HepG2 (cell line): Measurements from ENCODE around the gene STK11. TPM values are rescaled to one million over a fixed set of nuclear protein-coding genes. Genes with fewer than 3 reads are reported as not detected.

ENCODE experiments used
- ARNT ChIP-seq: fragments of 450-650 bp; IDR thresholded peaks from 2 replicates; pipeline ENCODE4 v1.6.1; 2017
- ATAD3A ChIP-seq: sonication (generic); formaldehyde crosslinking; IDR thresholded peaks from 2 replicates; pipeline ENCODE4 v1.4.0; 2020; ENCODE audit warnings: missing genetic modification reagents
- ATF7 ChIP-seq, 2 experiments: fragments of 450-650 bp in 1 of 2; sonication (generic) in 1 of 2; formaldehyde crosslinking in 1 of 2; IDR thresholded peaks; 2 replicates each; pipeline versions ENCODE4 v1.4.0 to v1.6.1; 2016 to 2020; ENCODE audit warnings: antibody characterized with exemption in 1 of 2, mild to moderate bottlenecking in 1 of 2, missing genetic modification reagents in 1 of 2
- FOSL1 ChIP-seq: sonication (generic); formaldehyde crosslinking; IDR thresholded peaks from 2 replicates; pipeline ENCODE4 v1.9.0; 2021; ENCODE audit warnings: missing genetic modification reagents, borderline replicate concordance
- HMG20A ChIP-seq: IDR thresholded peaks from 2 replicates; pipeline ENCODE4 v1.6.1; 2016; ENCODE audit warnings: borderline replicate concordance
- HMG20B ChIP-seq: conservative IDR thresholded peaks from 2 replicates; pipeline ENCODE4 v1.6.1; 2016; ENCODE audit warnings: missing genetic modification reagents, missing compliant biosample characterization
- KLF13 ChIP-seq: sonication (generic); formaldehyde crosslinking; IDR thresholded peaks from 2 replicates; pipeline ENCODE4 v1.4.0; 2020; ENCODE audit warnings: mild to moderate bottlenecking, missing genetic modification reagents
- LCORL ChIP-seq, 2 experiments: fragments of 450-650 bp in 1 of 2; sonication (generic) in 1 of 2; formaldehyde crosslinking in 1 of 2; IDR thresholded peaks; 2 replicates each; pipeline versions ENCODE4 v1.5.0 to v1.6.1; 2017 to 2020; ENCODE audit warnings: antibody characterized with exemption in 1 of 2, missing genetic modification reagents in 1 of 2
- MEF2D ChIP-seq: sonication (generic); formaldehyde crosslinking; IDR thresholded peaks from 2 replicates; pipeline ENCODE4 v1.5.1; 2020; ENCODE audit warnings: mild to moderate bottlenecking, missing genetic modification reagents
- MXI1 ChIP-seq: IDR thresholded peaks from 3 replicates; pipeline ENCODE4 v1.6.1; 2012; ENCODE audit warnings: low read depth, low read length, inconsistent platforms, borderline replicate concordance
- PHB2 ChIP-seq: fragments of 450-650 bp; IDR thresholded peaks from 2 replicates; pipeline ENCODE4 v1.6.1; 2018; ENCODE audit not compliant: partially characterized antibody
- TARDBP ChIP-seq: sonication (generic); formaldehyde crosslinking; IDR thresholded peaks from 2 replicates; pipeline ENCODE4 v1.8.0; 2022; ENCODE audit warnings: mild to moderate bottlenecking, missing genetic modification reagents
- TOE1 ChIP-seq: sonication (generic); formaldehyde crosslinking; IDR thresholded peaks from 2 replicates; pipeline ENCODE4 v1.4.0; 2020; ENCODE audit warnings: mild to moderate bottlenecking, missing genetic modification reagents
- ZEB1 ChIP-seq: IDR thresholded peaks from 2 replicates; pipeline ENCODE4 v1.6.1; 2012; ENCODE audit warnings: mild to moderate bottlenecking, low read depth, inconsistent platforms; ENCODE audit not compliant: insufficient replicate concordance
- ZFP37 ChIP-seq: sonication (generic); formaldehyde crosslinking; IDR thresholded peaks from 2 replicates; pipeline ENCODE4 v1.4.0; 2020; ENCODE audit warnings: missing genetic modification reagents, borderline replicate concordance
- ZIK1 ChIP-seq: sonication (generic); formaldehyde crosslinking; IDR thresholded peaks from 2 replicates; pipeline ENCODE4 v1.5.0; 2020; ENCODE audit warnings: mild to moderate bottlenecking, low read depth, missing genetic modification reagents, borderline replicate concordance
- ZNF550 ChIP-seq: sonication (generic); formaldehyde crosslinking; IDR thresholded peaks from 2 replicates; pipeline ENCODE4 v1.4.0; 2020; ENCODE audit warnings: mild to moderate bottlenecking, missing genetic modification reagents, borderline replicate concordance
- ZNF713 ChIP-seq: sonication (generic); formaldehyde crosslinking; IDR thresholded peaks from 2 replicates; pipeline ENCODE4 v1.4.0; 2020; ENCODE audit warnings: mild to moderate bottlenecking, missing genetic modification reagents
- polyA plus RNA-seq, 8 experiments: library from polyadenylated mRNA; depleted of rRNA in 3 of 8; stranded (reverse) in 7 of 8; unstranded in 1 of 8; fragments of >200 nt; fragmentation: Illumina TruSeq in 4 of 8; extraction: Trizol in 4 of 8; gene quantifications; 2 replicates each; pipeline versions ENCODE4 v1.2.1 to v1.2.3, GENCODE V29; 2011 to 2016; ENCODE audit warnings: low read depth in 4 of 8, missing spikeins in 1 of 8, mixed read lengths in 1 of 8; ENCODE audit not compliant: insufficient read depth in 1 of 8
- total RNA-seq, 5 experiments: library from RNA; depleted of rRNA; stranded (reverse); fragments of >200 nt; fragmentation: Illumina TruSeq; extraction: Trizol; gene quantifications; 2 replicates each; pipeline ENCODE4 v1.2.3, GENCODE V29; 2016; ENCODE audit warnings: low read depth in 1 of 5
- TF ChIP-seq, protein P1 (sequence below): sonication (generic); formaldehyde crosslinking; IDR thresholded peaks from 2 replicates; pipeline ENCODE4 v1.8.1; 2022; ENCODE audit warnings: low read depth, mild to moderate bottlenecking, missing genetic modification reagents
- TF ChIP-seq, protein P2 (sequence below): sonication (generic); formaldehyde crosslinking; conservative IDR thresholded peaks from 2 replicates; pipeline ENCODE4 v1.8.1; 2023; ENCODE audit warnings: missing genetic modification reagents
- TF ChIP-seq, protein P3 (sequence below): sonication (generic); formaldehyde crosslinking; IDR thresholded peaks from 2 replicates; pipeline ENCODE4 v1.5.0; 2020; ENCODE audit warnings: missing genetic modification reagents
- TF ChIP-seq, protein P4 (sequence below): sonication (generic); formaldehyde crosslinking; IDR thresholded peaks from 2 replicates; pipeline ENCODE4 v1.4.0; 2020; ENCODE audit warnings: mild to moderate bottlenecking, low read depth, missing genetic modification reagents

Gene STK11
- total and polyA plus RNA-seq, 2 of the 13 experiments (the other 11 are each of a cell fraction or from before 2014, with no cell fraction given), result 27.5 to 43.6 TPM

DNA sequence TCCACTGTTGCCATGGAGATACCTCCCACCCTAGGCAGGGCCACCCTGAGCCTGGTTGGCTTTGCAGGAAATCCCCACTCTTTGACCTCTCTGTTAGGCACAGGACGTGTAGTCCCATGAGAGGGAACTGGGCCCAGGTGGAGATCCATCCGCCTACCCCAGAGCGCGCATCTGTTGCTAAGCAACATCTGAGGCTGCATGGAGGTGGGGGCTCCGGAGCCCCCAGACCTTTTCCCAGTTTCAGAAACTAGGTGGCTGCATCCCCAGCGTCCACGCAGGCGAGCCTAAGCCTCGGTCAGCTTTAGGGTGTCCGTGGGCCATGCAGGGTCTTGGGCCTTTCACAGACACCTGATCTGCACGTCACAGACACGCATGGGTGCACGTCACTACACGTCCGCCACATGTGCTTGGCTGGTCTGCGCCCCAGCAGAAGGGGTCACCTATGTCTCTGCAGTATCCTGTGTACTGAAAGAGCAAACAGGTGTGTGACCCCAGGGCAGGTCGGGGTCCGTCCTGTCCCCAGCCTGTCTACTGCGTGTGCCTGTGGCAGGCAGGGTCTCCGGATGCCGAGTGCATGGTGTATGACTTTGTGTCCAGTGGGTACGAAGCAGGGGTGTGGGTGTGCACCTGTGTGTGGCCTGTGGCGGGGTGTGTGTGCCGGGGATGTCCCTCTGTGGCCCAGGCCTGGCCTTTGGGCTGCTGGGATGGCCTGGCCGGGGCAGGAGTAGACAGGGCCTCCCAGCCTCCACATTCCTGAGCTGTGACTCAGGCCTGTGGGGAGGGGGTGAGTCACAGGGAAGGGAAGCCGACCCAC lies 59.4 kb downstream of the STK11 start (continued):
- TF ChIP-seq, protein P1, sequence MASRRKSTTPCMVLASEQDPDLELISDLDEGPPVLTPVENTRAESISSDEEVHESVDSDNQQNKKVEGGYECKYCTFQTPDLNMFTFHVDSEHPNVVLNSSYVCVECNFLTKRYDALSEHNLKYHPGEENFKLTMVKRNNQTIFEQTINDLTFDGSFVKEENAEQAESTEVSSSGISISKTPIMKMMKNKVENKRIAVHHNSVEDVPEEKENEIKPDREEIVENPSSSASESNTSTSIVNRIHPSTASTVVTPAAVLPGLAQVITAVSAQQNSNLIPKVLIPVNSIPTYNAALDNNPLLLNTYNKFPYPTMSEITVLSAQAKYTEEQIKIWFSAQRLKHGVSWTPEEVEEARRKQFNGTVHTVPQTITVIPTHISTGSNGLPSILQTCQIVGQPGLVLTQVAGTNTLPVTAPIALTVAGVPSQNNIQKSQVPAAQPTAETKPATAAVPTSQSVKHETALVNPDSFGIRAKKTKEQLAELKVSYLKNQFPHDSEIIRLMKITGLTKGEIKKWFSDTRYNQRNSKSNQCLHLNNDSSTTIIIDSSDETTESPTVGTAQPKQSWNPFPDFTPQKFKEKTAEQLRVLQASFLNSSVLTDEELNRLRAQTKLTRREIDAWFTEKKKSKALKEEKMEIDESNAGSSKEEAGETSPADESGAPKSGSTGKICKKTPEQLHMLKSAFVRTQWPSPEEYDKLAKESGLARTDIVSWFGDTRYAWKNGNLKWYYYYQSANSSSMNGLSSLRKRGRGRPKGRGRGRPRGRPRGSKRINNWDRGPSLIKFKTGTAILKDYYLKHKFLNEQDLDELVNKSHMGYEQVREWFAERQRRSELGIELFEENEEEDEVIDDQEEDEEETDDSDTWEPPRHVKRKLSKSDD (CRISPR knock-in tag), result 0 out of 2 replicates have a peak, but pooled peaks have one; percentile 19
- peak; percentile 99 for TF ChIP-seq FOSL1 (CRISPR knock-in tag)
- TF ChIP-seq MXI1, result peak; percentile 66; the same call in 1 of the 3 replicates
- peak; percentile 73 for TF ChIP-seq ATF7 (IDR thresholded peaks at IDR 0.05)
- TF ChIP-seq ATF7 (CRISPR knock-in tag; IDR thresholded peaks at IDR 0.05), result peak; percentile 98
- TF ChIP-seq ZNF713 (CRISPR knock-in tag), result 0 out of 2 replicates have a peak, but pooled peaks have one; percentile 37
- no peak for TF ChIP-seq TOE1
- TF ChIP-seq ZNF550, result 0 out of 2 replicates have a peak, but pooled peaks have one; percentile 70
- TF ChIP-seq ZFP37 (CRISPR knock-in tag), result no peak
- TF ChIP-seq, protein P2, sequence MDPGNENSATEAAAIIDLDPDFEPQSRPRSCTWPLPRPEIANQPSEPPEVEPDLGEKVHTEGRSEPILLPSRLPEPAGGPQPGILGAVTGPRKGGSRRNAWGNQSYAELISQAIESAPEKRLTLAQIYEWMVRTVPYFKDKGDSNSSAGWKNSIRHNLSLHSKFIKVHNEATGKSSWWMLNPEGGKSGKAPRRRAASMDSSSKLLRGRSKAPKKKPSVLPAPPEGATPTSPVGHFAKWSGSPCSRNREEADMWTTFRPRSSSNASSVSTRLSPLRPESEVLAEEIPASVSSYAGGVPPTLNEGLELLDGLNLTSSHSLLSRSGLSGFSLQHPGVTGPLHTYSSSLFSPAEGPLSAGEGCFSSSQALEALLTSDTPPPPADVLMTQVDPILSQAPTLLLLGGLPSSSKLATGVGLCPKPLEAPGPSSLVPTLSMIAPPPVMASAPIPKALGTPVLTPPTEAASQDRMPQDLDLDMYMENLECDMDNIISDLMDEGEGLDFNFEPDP (CRISPR knock-in tag), result no peak
- TF ChIP-seq TARDBP (CRISPR knock-in tag), result peak; percentile 76
- TF ChIP-seq, protein P3, sequence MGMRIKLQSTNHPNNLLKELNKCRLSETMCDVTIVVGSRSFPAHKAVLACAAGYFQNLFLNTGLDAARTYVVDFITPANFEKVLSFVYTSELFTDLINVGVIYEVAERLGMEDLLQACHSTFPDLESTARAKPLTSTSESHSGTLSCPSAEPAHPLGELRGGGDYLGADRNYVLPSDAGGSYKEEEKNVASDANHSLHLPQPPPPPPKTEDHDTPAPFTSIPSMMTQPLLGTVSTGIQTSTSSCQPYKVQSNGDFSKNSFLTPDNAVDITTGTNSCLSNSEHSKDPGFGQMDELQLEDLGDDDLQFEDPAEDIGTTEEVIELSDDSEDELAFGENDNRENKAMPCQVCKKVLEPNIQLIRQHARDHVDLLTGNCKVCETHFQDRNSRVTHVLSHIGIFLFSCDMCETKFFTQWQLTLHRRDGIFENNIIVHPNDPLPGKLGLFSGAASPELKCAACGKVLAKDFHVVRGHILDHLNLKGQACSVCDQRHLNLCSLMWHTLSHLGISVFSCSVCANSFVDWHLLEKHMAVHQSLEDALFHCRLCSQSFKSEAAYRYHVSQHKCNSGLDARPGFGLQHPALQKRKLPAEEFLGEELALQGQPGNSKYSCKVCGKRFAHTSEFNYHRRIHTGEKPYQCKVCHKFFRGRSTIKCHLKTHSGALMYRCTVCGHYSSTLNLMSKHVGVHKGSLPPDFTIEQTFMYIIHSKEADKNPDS (CRISPR knock-in tag), result 0 out of 2 replicates have a peak, but pooled peaks have one; percentile 16
- TF ChIP-seq ZEB1, result peak; percentile 78
- TF ChIP-seq ATAD3A (CRISPR knock-in tag), result no peak
- TF ChIP-seq ARNT, result no peak
- 0 out of 2 replicates have a peak, but pooled peaks have one; percentile 31 for TF ChIP-seq MEF2D
- TF ChIP-seq HMG20B (CRISPR knock-in tag), result peak; percentile 59; the same call in 1 of the 2 replicates
- no peak for TF ChIP-seq PHB2
- TF ChIP-seq LCORL (IDR thresholded peaks at IDR 0.05), result peak; percentile 74; the same call in 1 of the 2 replicates
- peak; percentile 99 for TF ChIP-seq LCORL (CRISPR knock-in tag; IDR thresholded peaks at IDR 0.05)
- peak; percentile 60; the same call in 1 of the 2 replicates for TF ChIP-seq ZIK1 (CRISPR knock-in tag)
- TF ChIP-seq HMG20A (CRISPR knock-in tag), result 0 out of 2 replicates have a peak, but pooled peaks have one; percentile 42
- TF ChIP-seq, protein P4, sequence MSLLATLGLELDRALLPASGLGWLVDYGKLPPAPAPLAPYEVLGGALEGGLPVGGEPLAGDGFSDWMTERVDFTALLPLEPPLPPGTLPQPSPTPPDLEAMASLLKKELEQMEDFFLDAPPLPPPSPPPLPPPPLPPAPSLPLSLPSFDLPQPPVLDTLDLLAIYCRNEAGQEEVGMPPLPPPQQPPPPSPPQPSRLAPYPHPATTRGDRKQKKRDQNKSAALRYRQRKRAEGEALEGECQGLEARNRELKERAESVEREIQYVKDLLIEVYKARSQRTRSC (CRISPR knock-in tag), result no peak
- TF ChIP-seq KLF13 (CRISPR knock-in tag), result peak; percentile 76; the same call in 1 of the 2 replicates
